ENCODE measurements around the gene KLK12.

DNA sequence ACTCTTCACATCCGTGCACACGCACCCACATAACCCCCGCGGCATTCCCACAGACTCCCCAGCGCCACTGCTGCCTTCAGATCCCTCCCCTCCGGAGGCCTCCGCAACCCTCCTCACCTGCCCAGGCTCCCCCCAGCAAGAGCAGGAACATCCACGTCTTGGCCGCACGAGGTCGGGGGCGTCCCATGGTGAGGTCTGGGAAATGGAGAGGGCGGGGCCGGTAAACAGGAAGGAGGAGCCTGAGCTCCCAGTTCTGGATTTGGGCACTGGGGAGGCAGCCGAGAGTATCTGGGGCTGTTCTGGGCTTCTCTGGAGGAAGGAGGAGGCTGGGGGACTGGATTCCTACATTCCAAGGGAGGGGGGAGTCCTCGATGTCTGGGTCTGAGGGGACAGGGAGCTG is 33.8 kb downstream of the KLK12 start:
- TF ChIP-seq, protein P1, sequence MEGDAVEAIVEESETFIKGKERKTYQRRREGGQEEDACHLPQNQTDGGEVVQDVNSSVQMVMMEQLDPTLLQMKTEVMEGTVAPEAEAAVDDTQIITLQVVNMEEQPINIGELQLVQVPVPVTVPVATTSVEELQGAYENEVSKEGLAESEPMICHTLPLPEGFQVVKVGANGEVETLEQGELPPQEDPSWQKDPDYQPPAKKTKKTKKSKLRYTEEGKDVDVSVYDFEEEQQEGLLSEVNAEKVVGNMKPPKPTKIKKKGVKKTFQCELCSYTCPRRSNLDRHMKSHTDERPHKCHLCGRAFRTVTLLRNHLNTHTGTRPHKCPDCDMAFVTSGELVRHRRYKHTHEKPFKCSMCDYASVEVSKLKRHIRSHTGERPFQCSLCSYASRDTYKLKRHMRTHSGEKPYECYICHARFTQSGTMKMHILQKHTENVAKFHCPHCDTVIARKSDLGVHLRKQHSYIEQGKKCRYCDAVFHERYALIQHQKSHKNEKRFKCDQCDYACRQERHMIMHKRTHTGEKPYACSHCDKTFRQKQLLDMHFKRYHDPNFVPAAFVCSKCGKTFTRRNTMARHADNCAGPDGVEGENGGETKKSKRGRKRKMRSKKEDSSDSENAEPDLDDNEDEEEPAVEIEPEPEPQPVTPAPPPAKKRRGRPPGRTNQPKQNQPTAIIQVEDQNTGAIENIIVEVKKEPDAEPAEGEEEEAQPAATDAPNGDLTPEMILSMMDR (IDR thresholded peaks at IDR 0.05; ENCODE audit: poor library complexity) = no peak
- TF ChIP-seq EZH2 (IDR thresholded peaks at IDR 0.05; ENCODE audit: borderline replicate concordance) = no peak

Data from hepatocyte (in vitro differentiated cells).